Transverse colon (tissue), 4 donors: ENCODE results near the gene HTD2. TPM values are rescaled to one million over a fixed set of nuclear protein-coding genes. Genes with fewer than 3 reads are reported as not detected.

Source experiments
- DNase-seq: peaks from one replicate; pipeline ENCODE4 v3.0.0-alpha.2; 2019
- H3K27ac ChIP-seq, 4 donors: fragments of 200-600 bp; sonication (generic); 2 replicates each; pipeline ENCODE4 v1.5.1; 2016 to 2018; ENCODE audit warnings: inconsistent platforms in 4 of 4
- H3K27me3 ChIP-seq: fragments of 200-600 bp; sonication (generic); 2 replicates; pipeline ENCODE4 v1.5.1; 2017; ENCODE audit warnings: inconsistent platforms
- H3K36me3 ChIP-seq, 4 donors: fragments of 200-600 bp; sonication (generic); 2 replicates each; pipeline ENCODE4 v1.5.1; 2017 to 2019; ENCODE audit warnings: inconsistent platforms in 4 of 4
- H3K4me1 ChIP-seq, 4 donors: fragments of 200-600 bp; sonication (generic); 2 replicates each; pipeline ENCODE4 v1.5.1; 2017 to 2020; ENCODE audit warnings: inconsistent platforms in 4 of 4
- H3K4me3 ChIP-seq, 4 donors: fragments of 200-600 bp; sonication (generic); 1 replicate in 1 of 4; 2 replicates in 3 of 4; pipeline versions ENCODE4 v1.5.1 to v1.6.1; 2017 to 2019; ENCODE audit warnings: inconsistent platforms in 4 of 4
- H3K9me3 ChIP-seq, 2 donors: fragments of 200-600 bp; sonication (generic); 2 replicates each; pipeline ENCODE4 v1.5.1; 2017 to 2019; ENCODE audit warnings: inconsistent platforms in 2 of 2
- EP300 ChIP-seq: sonication (generic); formaldehyde crosslinking; IDR thresholded peaks from one replicate; pipeline ENCODE4 v1.6.1; 2017; ENCODE audit warnings: antibody characterized with exemption, low read depth
- POLR2A ChIP-seq: fragments of 450-650 bp; IDR thresholded peaks from one replicate; pipeline ENCODE4 v1.6.1; 2016; ENCODE audit warnings: antibody characterized with exemption, mild to moderate bottlenecking, moderate library complexity
- POLR2AphosphoS5 ChIP-seq, 3 donors: sonication (generic); formaldehyde crosslinking; IDR thresholded peaks; one replicate each; pipeline ENCODE4 v1.6.1; 2016; ENCODE audit warnings: antibody characterized with exemption in 3 of 3
- WGBS, 2 donors: methylation state at CpG; one replicate each; pipeline ENCODE4 v1.1.5; 2018; ENCODE audit warnings: low coverage in 1 of 2; 5-methylcytosine and 5-hydroxymethylcytosine counted together
- in situ Hi-C, 4 donors: fragments of 200-750 bp; cut with MboI; loops; one replicate each; pipeline versions ENCODE4 v1.15.0 to v1.15.1; 2017; ENCODE audit warnings: low sequenced_read_pairs in 3 of 4, low pct_ligation_motif_present in 1 of 4, low pct_unique_long_range_greater_than_20kb in 1 of 4
- intact Hi-C: fragments of 100-400 bp; cut with DNase I; formaldehyde crosslinking; loops from one replicate; pipeline ENCODE4 v1.15.1; 2023; ENCODE audit warnings: low total_unique reads
- total RNA-seq, 4 donors: library from RNA; depleted of rRNA; stranded (reverse); fragments of >200 nt; gene quantifications; one replicate each; pipeline ENCODE4 v1.1.0, GENCODE V29; 2016
- TF ChIP-seq, protein P1 (sequence below), 5 experiments: fragments of 200-600 bp in 3 of 5; fragments of 450-650 bp in 2 of 5; sonication (generic) in 3 of 5; IDR thresholded peaks; 1 replicate in 2 of 5; 2 replicates in 3 of 5; pipeline ENCODE4 v1.5.1; 2016 to 2017; ENCODE audit warnings: antibody characterized with exemption in 5 of 5, inconsistent platforms in 3 of 5, mild to moderate bottlenecking in 2 of 5, moderate library complexity in 1 of 5

Gene HTD2
- total RNA-seq, 4 donors from 2014 or later = 11.1 to 16.9 (median 16.7) TPM; not detected in 1

DNA sequence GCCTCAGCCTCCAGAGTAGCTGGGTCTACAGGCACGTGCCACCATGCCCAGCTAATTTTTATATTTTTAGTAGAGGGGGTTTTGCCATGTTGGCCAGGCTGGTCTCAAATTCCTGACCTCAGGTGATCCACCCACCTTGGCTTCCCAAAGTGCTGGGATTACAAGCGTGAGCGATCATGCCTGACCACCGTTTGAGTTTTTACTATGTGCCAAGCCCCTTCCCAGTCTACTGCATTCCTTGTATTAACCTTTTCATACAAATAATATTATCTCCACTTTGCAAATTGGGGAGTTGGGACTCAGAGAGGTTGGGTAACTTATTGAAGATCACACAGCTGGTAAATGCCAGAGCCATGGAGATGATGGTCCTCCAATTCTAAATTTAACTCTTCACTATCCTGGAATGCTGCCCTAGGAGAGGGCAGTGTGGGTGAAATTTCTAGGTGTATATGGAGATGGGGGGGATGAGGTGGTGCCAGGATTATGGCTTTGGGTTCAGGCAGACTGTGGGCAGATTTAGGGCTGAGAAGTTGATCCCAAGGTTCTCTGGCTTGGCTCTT, 25.4 kb downstream of the HTD2 start:
- WGBS, 2 donors = 82 to 87% methylated on average over 2 to 4 of the region's 4 CpGs
- in situ Hi-C loops = loop anchor here in 1 of 4 donors (10.0 kb wide), 1 partner anchor 163 kb away; the partner anchor contains the start of gene KCTD6
- Histone ChIP-seq H3K4me1 (peaks cover 5 to 33% (median 19%) of the 10 kb centered on the region in 4 donors), H3K27me3 (no peaks in the 10 kb centered on the region), H3K36me3 (no peaks in the 10 kb centered on the region), H3K27ac (no peak overlapping the region), H3K4me3 (no peak overlapping the region), H3K9me3 (no peaks in the 10 kb centered on the region)
- TF ChIP-seq EP300 (no peak), POLR2AphosphoS5 (IDR thresholded peaks at IDR 0.05) (no peak), POLR2A (no peak)
- TF ChIP-seq, protein P1, sequence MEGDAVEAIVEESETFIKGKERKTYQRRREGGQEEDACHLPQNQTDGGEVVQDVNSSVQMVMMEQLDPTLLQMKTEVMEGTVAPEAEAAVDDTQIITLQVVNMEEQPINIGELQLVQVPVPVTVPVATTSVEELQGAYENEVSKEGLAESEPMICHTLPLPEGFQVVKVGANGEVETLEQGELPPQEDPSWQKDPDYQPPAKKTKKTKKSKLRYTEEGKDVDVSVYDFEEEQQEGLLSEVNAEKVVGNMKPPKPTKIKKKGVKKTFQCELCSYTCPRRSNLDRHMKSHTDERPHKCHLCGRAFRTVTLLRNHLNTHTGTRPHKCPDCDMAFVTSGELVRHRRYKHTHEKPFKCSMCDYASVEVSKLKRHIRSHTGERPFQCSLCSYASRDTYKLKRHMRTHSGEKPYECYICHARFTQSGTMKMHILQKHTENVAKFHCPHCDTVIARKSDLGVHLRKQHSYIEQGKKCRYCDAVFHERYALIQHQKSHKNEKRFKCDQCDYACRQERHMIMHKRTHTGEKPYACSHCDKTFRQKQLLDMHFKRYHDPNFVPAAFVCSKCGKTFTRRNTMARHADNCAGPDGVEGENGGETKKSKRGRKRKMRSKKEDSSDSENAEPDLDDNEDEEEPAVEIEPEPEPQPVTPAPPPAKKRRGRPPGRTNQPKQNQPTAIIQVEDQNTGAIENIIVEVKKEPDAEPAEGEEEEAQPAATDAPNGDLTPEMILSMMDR (IDR thresholded peaks at IDR 0.05) = no peak
- intact Hi-C loops = loop anchor here (2.0 to 5.0 kb wide), 2 partner anchors 86 to 161 kb away; partner anchors contain the start of gene KCTD6
- no peak for DNase-seq

- 0% methylated on average over 30 of the region's 79 CpGs; no CpG with 5 or more reads in 1 of the 2 donors for WGBS, 2 donors
- no peaks in the 10 kb centered on the region for H3K9me3 ChIP-seq
- intact Hi-C loops = loop anchor here (2.0 to 5.0 kb wide), 2 partner anchors 85 to 160 kb away; partner anchors contain the start of gene KCTD6
- H3K27ac ChIP-seq = peak within 1 kb of the TSS; percentile 77 to 86 (median 83)
- no peaks in the 10 kb centered on the region for H3K36me3 ChIP-seq
- no peaks in the 10 kb centered on the region for H3K27me3 ChIP-seq
- in situ Hi-C loops = loop anchor here in 1 of 4 donors (10.0 kb wide), 1 partner anchor 162 kb away; the partner anchor contains the start of gene KCTD6
- DNase-seq = peak; percentile 86
- TF ChIP-seq, protein P1 (IDR thresholded peaks at IDR 0.05) = peak in 1 of 5 experiments; percentile 18
- TF ChIP-seq POLR2AphosphoS5 (IDR thresholded peaks at IDR 0.05) (peak; percentile 12 to 49 (median 21)), POLR2A (no peak), EP300 (no peak)
- H3K4me3 ChIP-seq = peak within 1 kb of the TSS; percentile 72 to 96 (median 94)
- peaks cover 5 to 36% (median 20%) of the 10 kb centered on the region in 4 donors for H3K4me1 ChIP-seq
Observed at GRCh38 chr3:58332575-58333188, 26.4 kb downstream of the HTD2 start, which contains the start of gene PXK. TSS of gene PXK (plus strand) at chr3:58332892. CDS start at chr3:58332989, 97 bp downstream.

GRCh38 chr3:58333206-58334012, 27.1 kb downstream of the HTD2 start:
- Histone ChIP-seq H3K4me3 (peak overlapping the region; percentile 72 to 96 (median 94)), H3K27ac (peak overlapping the region; percentile 77 to 86 (median 83)), H3K9me3 (no peaks in the 10 kb centered on the region), H3K27me3 (no peaks in the 10 kb centered on the region), H3K36me3 (no peaks in the 10 kb centered on the region), H3K4me1 (peaks cover 5 to 36% (median 20%) of the 10 kb centered on the region in 4 donors)
- TF ChIP-seq, protein P1 (IDR thresholded peaks at IDR 0.05) = no peak
- no peak for TF ChIP-seq POLR2AphosphoS5 (IDR thresholded peaks at IDR 0.05)
- TF ChIP-seq EP300 = no peak
- TF ChIP-seq POLR2A = no peak
- intact Hi-C loops = loop anchor here (2.0 to 5.0 kb wide), 2 partner anchors 84 to 159 kb away; partner anchors contain the start of gene KCTD6
- DNase-seq = peak; percentile 30
- 1 to 9% methylated on average over 3 to 19 of the region's 37 CpGs for WGBS, 2 donors
- in situ Hi-C loops = loop anchor here in 1 of 4 donors (10.0 kb wide), 1 partner anchor 161 kb away; the partner anchor contains the start of gene KCTD6

DNA sequence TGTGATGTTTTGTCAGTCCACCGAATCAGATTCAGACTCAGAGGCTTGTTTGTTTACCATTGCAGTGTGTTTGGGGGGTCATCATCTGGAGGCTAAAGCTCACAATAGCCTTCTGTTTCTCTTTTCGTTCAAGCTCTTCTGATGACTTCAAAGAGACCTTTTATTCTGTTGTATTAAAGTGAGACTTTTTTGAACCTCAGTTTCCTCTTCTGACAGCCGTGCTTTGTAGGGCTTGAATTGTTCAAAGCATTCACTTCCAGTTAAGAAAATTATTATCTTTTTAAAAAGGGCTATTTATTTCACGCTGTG, 27.6 kb downstream of the HTD2 start:
- intact Hi-C loops = loop anchor here (5.0 kb wide), 1 partner anchor 83 kb away; no protein-coding TSS in a partner anchor
- H3K9me3 ChIP-seq = no peaks in the 10 kb centered on the region
- DNase-seq = no peak
- peak overlapping the region; percentile 77 to 86 (median 83) for H3K27ac ChIP-seq
- WGBS, 2 donors = 17 to 20% methylated on average over 4 of the region's 4 CpGs
- TF ChIP-seq POLR2A (no peak), POLR2AphosphoS5 (IDR thresholded peaks at IDR 0.05) (no peak), EP300 (no peak)
- TF ChIP-seq, protein P1 (IDR thresholded peaks at IDR 0.05) = no peak
- peak overlapping the region in 3 of 4 donors; percentile 72 to 96 (median 93) for H3K4me3 ChIP-seq
- peaks cover 5 to 36% (median 20%) of the 10 kb centered on the region in 4 donors for H3K4me1 ChIP-seq
- H3K36me3 ChIP-seq = no peaks in the 10 kb centered on the region
- in situ Hi-C loops = loop anchor here in 1 of 4 donors (10.0 kb wide), 1 partner anchor 161 kb away; the partner anchor contains the start of gene KCTD6
- H3K27me3 ChIP-seq = no peaks in the 10 kb centered on the region
